HTR-8/SVneo (cell line): ENCODE data around the gene EPM2A.
"Not testable (repeated sequence)": the region's sequence is repeated elsewhere in the genome, so short reads cannot be mapped to it uniquely, and the experiment has no call there.

ENCODE experiments used
- DNase-seq: peaks from one replicate; pipeline ENCODE4 v3.0.0; 2011; ENCODE audit warnings: low spot score, mixed read lengths; ENCODE audit not compliant: insufficient read length
- FAIRE-seq: peaks from 2 replicates; lab custom pipeline; 2011; peaks lifted over from hg19 to GRCh38; lab: Jason Lieb, UNC

EPM2A gene

DNA sequence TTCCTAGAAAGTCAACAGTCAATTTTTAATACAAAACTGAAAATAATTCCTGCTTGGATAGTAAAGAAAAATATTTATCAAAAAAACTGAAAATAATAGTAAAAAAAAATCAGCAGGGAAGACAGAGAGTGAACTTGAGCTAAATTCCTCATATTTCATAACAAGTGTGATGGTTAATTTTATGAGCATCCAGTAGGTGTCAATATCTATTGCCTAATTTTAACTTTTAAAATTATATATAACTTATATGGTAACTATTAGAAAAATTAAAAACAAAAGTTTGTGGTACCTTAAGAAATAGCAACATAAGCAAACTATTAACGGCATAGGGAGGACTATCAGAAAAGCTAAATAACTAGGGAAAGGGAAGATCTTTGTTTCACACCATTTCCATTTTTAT lies 2.1 kb downstream of the EPM2A start:
- FAIRE-seq (no peak), DNase-seq (no peak)

DNA sequence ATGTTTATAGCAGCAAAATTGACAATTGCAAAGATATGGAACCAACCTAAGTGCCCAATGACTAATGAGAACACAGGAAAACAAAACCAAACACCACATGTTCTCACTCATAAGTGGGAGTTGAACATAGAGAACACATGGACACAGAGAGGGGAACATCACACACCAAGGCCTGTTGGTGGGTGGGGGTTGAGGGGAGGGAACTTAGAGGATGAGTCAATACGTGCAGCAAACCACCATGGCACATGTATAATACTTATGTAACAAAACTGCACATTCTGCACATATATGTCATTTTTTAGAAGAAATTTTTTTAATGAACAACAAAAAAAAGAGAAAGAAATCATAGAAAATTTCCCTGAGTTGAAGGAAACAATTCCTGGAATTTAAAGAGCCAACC lies 3.9 kb downstream of the EPM2A start:
- no peak for DNase-seq
- no peak for FAIRE-seq

- no peak for FAIRE-seq
- no peak for DNase-seq
These were observed 5.4 kb downstream of the EPM2A start for GRCh38 chr6:145729887-145730286.

- DNase-seq (no peak), FAIRE-seq (no peak)
These were observed 6.6 kb downstream of the EPM2A start for GRCh38 chr6:145728444-145729385.

- DNase-seq = no peak
- FAIRE-seq = no peak
These were observed 7.4 kb downstream of the EPM2A start for GRCh38 chr6:145727817-145728388.

DNA sequence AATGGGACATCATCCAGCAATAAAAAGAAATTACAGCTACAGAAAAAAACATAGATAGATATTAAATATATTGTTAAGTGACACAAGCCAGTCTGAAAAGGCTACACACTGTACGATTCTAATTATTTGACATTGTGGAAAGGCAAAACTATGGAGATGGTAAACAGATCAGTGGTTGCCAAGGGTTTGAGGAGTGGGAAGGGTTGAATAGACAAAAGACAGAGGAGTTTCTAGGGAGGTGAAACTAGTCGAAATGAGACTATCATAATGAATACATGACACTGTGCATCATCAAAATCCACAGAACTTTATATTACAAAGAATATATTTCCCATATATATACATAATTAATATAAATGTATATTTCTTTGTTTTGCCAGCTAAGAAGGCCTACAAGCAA lies 9.8 kb downstream of the EPM2A start:
- DNase-seq (no peak), FAIRE-seq (no peak)

GRCh38 chr6:145723646-145724045 lies 11.7 kb downstream of the EPM2A start:
- FAIRE-seq (no peak), DNase-seq (no peak)

GRCh38 chr6:145722190-145722589 lies 13.1 kb downstream of the EPM2A start:
- FAIRE-seq = no peak
- no peak for DNase-seq

DNA sequence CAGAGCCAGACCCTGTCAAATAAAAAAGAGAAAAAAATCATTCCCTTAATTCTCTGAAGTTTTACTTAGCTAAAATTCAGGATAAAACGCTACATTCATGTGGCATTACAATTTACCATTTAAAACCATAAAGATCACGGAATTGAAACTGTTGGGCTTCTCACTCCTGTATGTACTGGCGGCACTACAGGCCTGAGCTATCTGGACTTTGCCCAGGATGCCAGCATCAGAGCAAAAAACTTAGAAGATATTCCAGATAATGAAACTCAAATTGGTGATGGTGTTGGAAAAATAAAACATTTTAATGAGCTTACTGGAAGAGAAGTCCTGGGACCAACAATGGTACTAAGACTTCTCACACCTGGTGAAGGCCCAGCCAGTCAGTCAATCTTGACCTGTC lies 14.2 kb downstream of the EPM2A start:
- DNase-seq (no peak), FAIRE-seq (no peak)

DNA sequence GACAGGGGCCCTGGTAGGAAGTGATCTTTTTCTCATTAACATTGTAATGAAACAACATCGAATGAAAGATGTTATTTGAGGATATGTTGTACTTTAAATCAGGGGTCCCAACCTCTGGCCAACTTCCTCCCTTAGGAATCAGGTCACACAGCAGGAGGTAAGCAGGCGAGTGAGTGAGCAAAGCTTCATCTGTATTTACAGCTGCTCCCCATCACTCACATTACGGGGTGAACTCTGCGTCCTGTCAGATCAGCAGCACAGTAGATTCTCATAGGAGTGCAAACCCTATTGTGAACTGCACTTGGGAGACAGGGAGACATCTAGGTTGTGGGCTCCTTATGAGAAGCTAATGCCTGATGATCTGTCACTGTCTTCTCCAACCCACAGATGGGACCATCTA lies 19.9 kb downstream of the EPM2A start:
- DNase-seq (no peak), FAIRE-seq (no peak)

DNA sequence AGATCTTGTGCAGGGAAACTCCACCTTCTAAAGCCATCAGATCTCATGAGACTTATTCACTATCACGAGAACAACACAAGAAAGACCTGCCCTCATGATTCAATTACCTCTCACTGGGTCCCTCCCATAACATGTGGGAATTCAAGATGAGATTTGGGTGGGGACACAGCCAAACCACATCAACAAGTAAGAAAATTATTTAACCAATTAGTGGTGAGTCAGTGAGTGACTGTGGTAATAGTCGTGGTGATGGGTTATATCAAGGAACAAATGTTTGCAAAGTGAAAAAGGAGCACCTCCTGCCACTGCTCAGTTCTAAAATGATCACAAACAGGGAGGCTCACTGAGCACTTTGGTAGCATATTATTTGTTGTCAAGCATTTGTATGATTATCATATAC lies 20.6 kb downstream of the EPM2A start:
- FAIRE-seq = no peak

DNA sequence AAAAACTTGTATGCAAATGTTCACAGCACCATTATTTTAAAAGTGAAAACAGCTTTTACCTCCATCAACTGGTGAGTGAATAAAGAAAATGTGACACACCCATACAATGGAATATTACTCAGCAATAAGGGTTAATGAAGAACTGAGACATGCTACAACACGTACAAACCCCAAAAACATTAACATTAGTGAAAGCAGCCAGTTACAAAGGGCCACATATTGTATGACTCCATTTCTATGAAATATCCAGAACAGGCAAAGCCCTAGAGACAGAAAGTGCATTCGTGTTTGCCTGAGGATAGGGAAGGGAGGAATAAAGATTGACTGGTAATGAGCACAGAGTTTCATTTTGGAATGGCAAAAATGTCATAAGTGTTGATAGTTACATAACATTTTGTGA lies 21.5 kb downstream of the EPM2A start:
- no peak for DNase-seq
- FAIRE-seq = no peak

More for the DNA sequence above, 20.6 kb downstream of the EPM2A start:
- no peak for DNase-seq

GRCh38 chr6:145711372-145711771 lies 23.9 kb downstream of the EPM2A start:
- FAIRE-seq = no peak
- DNase-seq = no peak

DNA sequence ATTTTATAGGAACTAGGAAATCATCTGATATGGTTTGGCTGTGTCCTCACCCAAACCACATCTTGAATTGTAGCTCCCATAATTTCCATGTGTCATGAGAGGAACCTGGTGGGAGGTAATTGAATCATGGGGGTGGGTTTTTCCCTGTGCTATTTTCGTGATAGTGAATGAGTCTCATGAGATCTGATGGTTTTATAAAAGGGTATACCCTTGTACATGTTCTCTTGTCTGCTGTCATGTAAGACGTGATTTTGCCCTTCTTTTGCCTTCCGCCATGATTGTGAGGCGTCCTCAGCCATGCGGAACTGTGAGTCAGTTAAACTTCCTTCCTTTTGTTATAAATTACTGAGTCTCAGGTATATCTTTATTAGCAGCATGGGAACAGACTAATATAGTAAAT lies 27.9 kb downstream of the EPM2A start:
- FAIRE-seq = no peak
- no peak for DNase-seq

DNA sequence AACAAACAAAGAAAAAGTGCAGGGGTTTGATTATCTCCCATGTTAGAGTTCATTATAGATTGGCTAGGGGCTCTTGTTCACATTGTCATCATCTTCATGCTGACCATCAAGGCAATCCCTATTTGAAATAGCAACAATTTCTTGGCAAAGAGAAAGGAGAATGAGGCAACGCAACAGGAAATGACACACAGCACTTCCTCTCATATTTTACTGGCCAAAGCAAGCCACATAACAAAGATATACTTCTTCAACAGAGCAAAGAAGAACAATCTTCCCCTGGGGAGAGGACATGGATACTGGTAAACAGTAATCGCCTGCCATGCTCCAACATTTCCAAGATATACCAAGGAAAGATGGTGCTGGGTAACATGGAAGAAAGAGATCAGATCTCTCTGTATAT lies 29.8 kb downstream of the EPM2A start:
- FAIRE-seq (no peak), DNase-seq (no peak)

- no peak for FAIRE-seq
- peak; percentile 6 for DNase-seq
These were observed 31.1 kb downstream of the EPM2A start for GRCh38 chr6:145704143-145704781.

GRCh38 chr6:145699462-145699861 lies 35.9 kb downstream of the EPM2A start:
- peak; percentile 25 for DNase-seq
- FAIRE-seq = no peak

- DNase-seq, FAIRE-seq: not testable (repeated sequence)
These were observed 37.9 kb downstream of the EPM2A start for GRCh38 chr6:145697401-145697800.

- FAIRE-seq (no peak), DNase-seq (no peak)
These were observed 41.1 kb downstream of the EPM2A start for GRCh38 chr6:145694083-145694737.

DNA sequence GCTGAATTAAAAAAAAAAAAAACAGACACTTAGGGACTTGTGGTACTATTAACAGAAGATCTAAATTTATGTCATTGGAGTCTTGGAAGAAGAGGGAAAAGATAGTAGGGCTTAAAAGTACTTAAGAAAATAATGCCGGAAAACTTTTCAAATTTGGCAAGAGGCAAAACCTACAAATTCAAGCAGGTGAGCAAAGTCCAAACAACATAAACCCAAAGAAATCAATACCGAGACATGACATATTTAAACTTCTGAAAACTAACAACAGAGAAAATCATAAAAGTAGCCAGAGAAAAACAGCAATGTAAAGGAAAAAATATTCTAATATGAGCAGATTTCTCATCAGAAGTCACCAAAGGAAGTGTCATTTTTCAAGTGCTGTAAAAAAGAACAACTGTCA lies 44.4 kb downstream of the EPM2A start:
- DNase-seq (no peak), FAIRE-seq (no peak)

- no peak for DNase-seq
- no peak for FAIRE-seq
These were observed 45.8 kb downstream of the EPM2A start for GRCh38 chr6:145689529-145689928.
